ENCODE data around the gene CEP104.

The CEP104 gene

DNA sequence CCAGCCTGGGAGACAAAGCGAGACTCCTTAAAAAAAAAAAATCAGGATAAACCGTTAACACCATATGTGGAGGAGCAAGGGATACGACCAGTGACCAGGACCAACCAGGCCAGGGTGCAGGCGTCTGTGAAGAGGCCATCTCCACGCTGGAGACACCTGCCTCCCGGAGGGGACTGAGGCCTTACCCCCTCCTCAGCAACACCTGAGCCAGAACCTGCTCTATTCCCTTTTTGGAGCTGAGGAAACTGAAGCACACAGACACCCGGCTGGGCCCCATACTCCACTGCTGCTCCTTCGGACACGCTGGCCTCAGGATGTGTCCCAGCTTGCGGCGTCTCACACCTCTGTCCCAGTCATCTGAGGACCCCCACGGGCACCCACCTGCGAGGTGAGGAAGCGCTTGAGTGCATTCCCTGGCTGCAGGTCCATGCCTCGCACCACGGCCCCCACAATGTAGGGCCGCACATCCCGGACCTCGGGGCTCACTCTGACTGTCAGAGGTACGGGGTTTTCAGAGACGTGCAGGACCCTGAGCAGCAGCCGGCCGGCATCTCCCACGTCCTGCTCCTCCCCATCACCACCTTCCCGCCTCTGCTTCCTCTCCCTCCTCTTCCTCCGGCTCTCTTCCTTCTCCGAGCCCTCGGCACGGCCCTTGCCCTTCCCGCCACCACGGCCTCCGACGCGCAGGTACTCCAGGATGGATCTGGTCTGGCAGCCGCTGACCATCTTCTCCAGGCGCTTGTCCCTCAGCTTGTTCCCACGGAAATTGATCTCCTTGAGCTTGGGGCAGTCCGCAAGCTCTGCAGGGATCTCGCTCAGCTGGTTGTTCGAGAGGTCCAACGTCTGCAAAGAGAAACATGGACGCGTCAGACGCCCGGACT lies 70.3 kb downstream of the CEP104 start:
- Histone ChIP-seq H3K4me1 (ENCODE audit: control insufficient read depth, low read length) (no peaks in the 10 kb centered on the region), H3K36me3 (ENCODE audit: control insufficient read depth, low read length) (peaks cover 51% of the 10 kb centered on the region), H3F3A (ENCODE audit: control insufficient read depth, insufficient read depth) (no peaks in the 10 kb centered on the region; the same call in 1 of the 2 replicates)

DNA sequence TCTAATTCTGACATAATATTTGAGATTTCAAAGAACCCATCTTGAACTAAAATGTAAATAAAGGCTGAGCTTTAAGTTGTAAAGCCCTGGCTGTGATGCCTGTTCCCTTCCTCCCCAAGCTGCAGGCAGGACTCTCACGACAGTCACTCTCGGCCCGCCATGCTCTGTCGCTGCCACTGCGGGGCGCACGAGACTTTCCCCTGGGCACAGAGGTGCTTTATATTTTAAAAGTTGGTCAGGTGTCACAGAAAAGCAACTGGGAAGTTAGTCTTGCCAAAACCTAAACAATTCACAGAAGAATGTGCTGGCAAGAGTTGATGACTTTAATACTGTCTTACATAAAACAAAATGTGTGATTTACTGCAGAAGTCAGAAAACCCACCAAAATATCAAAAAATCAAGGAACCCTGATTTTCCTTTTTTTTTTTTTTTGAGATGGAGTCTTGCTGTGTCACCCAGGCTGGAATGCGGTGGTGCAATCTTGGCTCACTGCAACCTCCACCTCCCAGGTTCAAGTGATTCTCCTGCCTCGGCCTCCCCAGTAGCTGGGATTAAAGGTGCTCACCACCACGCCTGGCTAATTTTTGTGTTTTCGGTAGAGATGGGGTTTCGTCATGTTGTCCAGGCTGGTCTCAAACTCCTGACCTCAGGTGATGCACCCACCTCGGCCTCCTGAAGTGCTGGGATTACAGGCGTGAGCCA lies 71.4 kb downstream of the CEP104 start:
- H4K20me1 ChIP-seq (ENCODE audit: control insufficient read depth, insufficient read depth, low read depth, low read length), result no peaks in the 10 kb centered on the region
- H3K4me1 ChIP-seq (ENCODE audit: control insufficient read depth, low read length), result no peaks in the 10 kb centered on the region
- no peaks in the 10 kb centered on the region for H3K9me2 ChIP-seq (replicated peaks; ENCODE audit: control insufficient read depth, low read length)
- no peak overlapping the region for H3K4me3 ChIP-seq (ENCODE audit: low read length)
- H3K27ac ChIP-seq (ENCODE audit: low read depth, low read length), result no peak overlapping the region
- H3K27me3 ChIP-seq (ENCODE audit: control insufficient read depth, low read length), result no peaks in the 10 kb centered on the region
- H3K4me2 ChIP-seq (ENCODE audit: low read length), result no peak overlapping the region
- TF ChIP-seq, protein P1, sequence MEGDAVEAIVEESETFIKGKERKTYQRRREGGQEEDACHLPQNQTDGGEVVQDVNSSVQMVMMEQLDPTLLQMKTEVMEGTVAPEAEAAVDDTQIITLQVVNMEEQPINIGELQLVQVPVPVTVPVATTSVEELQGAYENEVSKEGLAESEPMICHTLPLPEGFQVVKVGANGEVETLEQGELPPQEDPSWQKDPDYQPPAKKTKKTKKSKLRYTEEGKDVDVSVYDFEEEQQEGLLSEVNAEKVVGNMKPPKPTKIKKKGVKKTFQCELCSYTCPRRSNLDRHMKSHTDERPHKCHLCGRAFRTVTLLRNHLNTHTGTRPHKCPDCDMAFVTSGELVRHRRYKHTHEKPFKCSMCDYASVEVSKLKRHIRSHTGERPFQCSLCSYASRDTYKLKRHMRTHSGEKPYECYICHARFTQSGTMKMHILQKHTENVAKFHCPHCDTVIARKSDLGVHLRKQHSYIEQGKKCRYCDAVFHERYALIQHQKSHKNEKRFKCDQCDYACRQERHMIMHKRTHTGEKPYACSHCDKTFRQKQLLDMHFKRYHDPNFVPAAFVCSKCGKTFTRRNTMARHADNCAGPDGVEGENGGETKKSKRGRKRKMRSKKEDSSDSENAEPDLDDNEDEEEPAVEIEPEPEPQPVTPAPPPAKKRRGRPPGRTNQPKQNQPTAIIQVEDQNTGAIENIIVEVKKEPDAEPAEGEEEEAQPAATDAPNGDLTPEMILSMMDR (IDR thresholded peaks at IDR 0.05; ENCODE audit: low read depth, low read length, poor library complexity, severe bottlenecking), result peak; percentile 87
- no peak for TF ChIP-seq EZH2phosphoT487 (IDR thresholded peaks at IDR 0.05; ENCODE audit: borderline replicate concordance, low read length)
- peaks cover 60% of the 10 kb centered on the region for H3K36me3 ChIP-seq (ENCODE audit: control insufficient read depth, low read length)
- no peaks in the 10 kb centered on the region for H3K9me3 ChIP-seq (ENCODE audit: control insufficient read depth, insufficient read depth, low read length)
- H3F3A ChIP-seq (ENCODE audit: control insufficient read depth, insufficient read depth), result no peaks in the 10 kb centered on the region; the same call in 1 of the 2 replicates
- H3K79me2 ChIP-seq (ENCODE audit: control insufficient read depth, low read length), result peaks cover 33% of the 10 kb centered on the region

More for the DNA sequence above, 70.3 kb downstream of the CEP104 start:
- no peak overlapping the region for H3K4me3 ChIP-seq (ENCODE audit: low read length)
- H3K9me3 ChIP-seq (ENCODE audit: control insufficient read depth, insufficient read depth, low read length), result no peaks in the 10 kb centered on the region
- H3K79me2 ChIP-seq (ENCODE audit: control insufficient read depth, low read length), result peaks cover 43% of the 10 kb centered on the region
- no peaks in the 10 kb centered on the region for H4K20me1 ChIP-seq (ENCODE audit: control insufficient read depth, insufficient read depth, low read depth, low read length)
- H3K4me2 ChIP-seq (ENCODE audit: low read length), result no peak overlapping the region
- H3K27ac ChIP-seq (ENCODE audit: low read depth, low read length), result no peak overlapping the region
- TF ChIP-seq, protein P1 (IDR thresholded peaks at IDR 0.05; ENCODE audit: low read depth, low read length, poor library complexity, severe bottlenecking), result no peak
- no peak for TF ChIP-seq EZH2phosphoT487 (IDR thresholded peaks at IDR 0.05; ENCODE audit: borderline replicate concordance, low read length)
- H3K27me3 ChIP-seq (ENCODE audit: control insufficient read depth, low read length), result no peaks in the 10 kb centered on the region
- H3K9me2 ChIP-seq (replicated peaks; ENCODE audit: control insufficient read depth, low read length), result no peaks in the 10 kb centered on the region

DNA sequence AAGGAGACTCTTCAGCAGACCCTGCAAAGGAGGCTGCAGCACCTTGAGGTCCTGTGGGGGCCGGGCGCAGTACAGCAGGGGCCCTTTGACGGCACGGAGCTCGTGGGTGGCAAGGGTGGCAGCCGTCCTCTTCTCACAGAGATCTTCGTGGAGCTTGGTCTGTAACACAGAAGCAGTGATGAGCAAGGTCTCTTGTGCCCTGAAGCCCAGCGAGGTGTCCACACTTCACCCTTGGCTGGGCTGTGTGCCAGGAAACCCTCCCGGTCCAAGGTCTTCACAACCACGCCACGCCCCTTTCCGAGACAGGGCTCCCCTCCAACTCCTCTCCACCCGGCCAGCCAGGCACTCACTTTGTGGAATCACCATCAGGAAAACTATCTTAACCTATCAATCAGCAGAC lies 72.0 kb downstream of the CEP104 start:
- H3K9me3 ChIP-seq (ENCODE audit: control insufficient read depth, insufficient read depth, low read length), result no peaks in the 10 kb centered on the region
- TF ChIP-seq, protein P1 (IDR thresholded peaks at IDR 0.05; ENCODE audit: low read depth, low read length, poor library complexity, severe bottlenecking), result no peak
- TF ChIP-seq EZH2phosphoT487 (IDR thresholded peaks at IDR 0.05; ENCODE audit: borderline replicate concordance, low read length), result no peak
- H4K20me1 ChIP-seq (ENCODE audit: control insufficient read depth, insufficient read depth, low read depth, low read length), result no peaks in the 10 kb centered on the region
- H3K9me2 ChIP-seq (replicated peaks; ENCODE audit: control insufficient read depth, low read length), result no peaks in the 10 kb centered on the region
- H3K36me3 ChIP-seq (ENCODE audit: control insufficient read depth, low read length), result peaks cover 65% of the 10 kb centered on the region
- H3K27me3 ChIP-seq (ENCODE audit: control insufficient read depth, low read length), result no peaks in the 10 kb centered on the region
- H3K27ac ChIP-seq (ENCODE audit: low read depth, low read length), result no peak overlapping the region
- peaks cover 28% of the 10 kb centered on the region for H3K79me2 ChIP-seq (ENCODE audit: control insufficient read depth, low read length)
- no peaks in the 10 kb centered on the region; the same call in 1 of the 2 replicates for H3F3A ChIP-seq (ENCODE audit: control insufficient read depth, insufficient read depth)
- no peaks in the 10 kb centered on the region for H3K4me1 ChIP-seq (ENCODE audit: control insufficient read depth, low read length)
- H3K4me3 ChIP-seq (ENCODE audit: low read length), result no peak overlapping the region
- H3K4me2 ChIP-seq (ENCODE audit: low read length), result no peak overlapping the region

All from DOHH2 (cell line).